Measurements from ENCODE around the gene GARIN5B.
A peak's percentile ranks its signal among the peaks of the same experiment; 100 is the strongest.

GARIN5B gene

GRCh38 chr19:55354698-55355212, 8.3 kb downstream of the GARIN5B start, which contains the start of gene COX6B2:
Gene COX6B2, minus strand, starts transcription at chr19:55354719. Its CDS starts 198 bp downstream, at chr19:55354521.
- ATAC-seq, result no peak
- no peak for TF ChIP-seq CSDC2 (CRISPR knock-in tag; IDR thresholded peaks at IDR 0.05)
- TF ChIP-seq PPARA (CRISPR knock-in tag; IDR thresholded peaks at IDR 0.05; ENCODE audit: borderline replicate concordance), result no peak
- TF ChIP-seq CSRNP3 (CRISPR knock-in tag; IDR thresholded peaks at IDR 0.05), result no peak
- TF ChIP-seq BACH2 (CRISPR knock-in tag; IDR thresholded peaks at IDR 0.05; ENCODE audit: borderline replicate concordance), result no peak

- TF ChIP-seq GLIS3 (CRISPR knock-in tag; IDR thresholded peaks at IDR 0.05), result no peak
- TF ChIP-seq PPARA (CRISPR knock-in tag; IDR thresholded peaks at IDR 0.05; ENCODE audit: borderline replicate concordance), result no peak
- no peak for TF ChIP-seq ZNF70 (CRISPR knock-in tag; IDR thresholded peaks at IDR 0.05)
- TF ChIP-seq ZFP3 (CRISPR knock-in tag; IDR thresholded peaks at IDR 0.05), result no peak
- TF ChIP-seq SNAI2 (CRISPR knock-in tag; IDR thresholded peaks at IDR 0.05), result no peak
- peak; percentile 95 for ATAC-seq
Measured at GRCh38 chr19:55353803-55354697, 9.0 kb downstream of the GARIN5B start.

GRCh38 chr19:55353356-55353802, 9.7 kb downstream of the GARIN5B start:
- no peak for TF ChIP-seq ZFP3 (CRISPR knock-in tag; IDR thresholded peaks at IDR 0.05)
- no peak for TF ChIP-seq PPARA (CRISPR knock-in tag; IDR thresholded peaks at IDR 0.05; ENCODE audit: borderline replicate concordance)
- TF ChIP-seq ZNF70 (CRISPR knock-in tag; IDR thresholded peaks at IDR 0.05), result no peak
- peak; percentile 19 for ATAC-seq

GRCh38 chr19:55352549-55353145, 10.4 kb downstream of the GARIN5B start:
- ATAC-seq, result no peak
- no peak for TF ChIP-seq TCF4 (CRISPR knock-in tag; IDR thresholded peaks at IDR 0.05; ENCODE audit: borderline replicate concordance)
- no peak for TF ChIP-seq OSR1 (CRISPR knock-in tag; IDR thresholded peaks at IDR 0.05)
- TF ChIP-seq CSRNP3 (CRISPR knock-in tag; IDR thresholded peaks at IDR 0.05), result no peak
- TF ChIP-seq SNAI2 (CRISPR knock-in tag; IDR thresholded peaks at IDR 0.05), result no peak
- TF ChIP-seq ZNF70 (CRISPR knock-in tag; IDR thresholded peaks at IDR 0.05), result no peak
- no peak for TF ChIP-seq ZNF565 (CRISPR knock-in tag; conservative IDR thresholded peaks at IDR 0.05; ENCODE audit: low read depth)
- no peak for TF ChIP-seq BACH2 (CRISPR knock-in tag; IDR thresholded peaks at IDR 0.05; ENCODE audit: borderline replicate concordance)
- TF ChIP-seq POU6F1 (CRISPR knock-in tag; IDR thresholded peaks at IDR 0.05; ENCODE audit: borderline replicate concordance, low read depth), result no peak
- no peak for TF ChIP-seq ZFP3 (CRISPR knock-in tag; IDR thresholded peaks at IDR 0.05)
- no peak for TF ChIP-seq CREB5 (CRISPR knock-in tag; IDR thresholded peaks at IDR 0.05; ENCODE audit: low read depth)
- TF ChIP-seq PATZ1 (CRISPR knock-in tag; IDR thresholded peaks at IDR 0.05; ENCODE audit: borderline replicate concordance), result no peak
- TF ChIP-seq ZC3H10 (CRISPR knock-in tag; IDR thresholded peaks at IDR 0.05), result no peak
- no peak for TF ChIP-seq ARNTL (CRISPR knock-in tag; IDR thresholded peaks at IDR 0.05; ENCODE audit: borderline replicate concordance, low read depth)
- TF ChIP-seq ZNF8 (CRISPR knock-in tag; IDR thresholded peaks at IDR 0.05), result no peak
- no peak for TF ChIP-seq ISL1 (CRISPR knock-in tag; IDR thresholded peaks at IDR 0.05)
- no peak for TF ChIP-seq ESRRG (CRISPR knock-in tag; IDR thresholded peaks at IDR 0.05)
- TF ChIP-seq RARB (CRISPR knock-in tag; IDR thresholded peaks at IDR 0.05), result no peak
- TF ChIP-seq TOX (CRISPR knock-in tag; IDR thresholded peaks at IDR 0.05; ENCODE audit: borderline replicate concordance), result no peak
- TF ChIP-seq PPARA (CRISPR knock-in tag; IDR thresholded peaks at IDR 0.05; ENCODE audit: borderline replicate concordance), result no peak
